Measurements from ENCODE around the gene NFATC3.

The NFATC3 gene

GRCh38 chr16:68047987-68048386 lies 37.2 kb upstream of the NFATC3 start:
- no peaks in the 10 kb centered on the region for H3K27me3 ChIP-seq
- peaks cover 15% of the 10 kb centered on the region for H3K36me3 ChIP-seq
- no peaks in the 10 kb centered on the region for H3K9me3 ChIP-seq
- no peak for DNase-seq
- no peak overlapping the region for H3K4me3 ChIP-seq (ENCODE audit: low read depth, low read length)
- no peaks in the 10 kb centered on the region for H3K4me1 ChIP-seq
- TF ChIP-seq CTCF (IDR thresholded peaks at IDR 0.05; ENCODE audit: low read depth, low read length) = no peak

GRCh38 chr16:68049449-68049848 lies 35.7 kb upstream of the NFATC3 start:
- Histone ChIP-seq H3K9me3 (no peaks in the 10 kb centered on the region), H3K36me3 (peaks cover 25% of the 10 kb centered on the region), H3K27me3 (no peaks in the 10 kb centered on the region), H3K4me1 (no peaks in the 10 kb centered on the region), H3K4me3 (ENCODE audit: low read depth, low read length) (no peak overlapping the region)
- TF ChIP-seq CTCF (IDR thresholded peaks at IDR 0.05; ENCODE audit: low read depth, low read length) = no peak
- no peak for DNase-seq

- DNase-seq = no peak
- Histone ChIP-seq H3K36me3 (peaks cover 33% of the 10 kb centered on the region), H3K4me3 (ENCODE audit: low read depth, low read length) (no peak overlapping the region), H3K27me3 (no peaks in the 10 kb centered on the region), H3K4me1 (no peaks in the 10 kb centered on the region), H3K9me3 (no peaks in the 10 kb centered on the region)
- no peak for TF ChIP-seq CTCF (IDR thresholded peaks at IDR 0.05; ENCODE audit: low read depth, low read length)
Measured at GRCh38 chr16:68055395-68055794, 29.8 kb upstream of the NFATC3 start.

- DNase-seq = no peak
- Histone ChIP-seq H3K36me3 (peaks cover 33% of the 10 kb centered on the region), H3K27me3 (no peaks in the 10 kb centered on the region), H3K4me1 (no peaks in the 10 kb centered on the region), H3K4me3 (ENCODE audit: low read depth, low read length) (no peak overlapping the region), H3K9me3 (no peaks in the 10 kb centered on the region)
- TF ChIP-seq CTCF (IDR thresholded peaks at IDR 0.05; ENCODE audit: low read depth, low read length) = no peak
Measured at GRCh38 chr16:68059804-68060203, 25.4 kb upstream of the NFATC3 start.

- no peak overlapping the region for H3K4me3 ChIP-seq (ENCODE audit: low read depth, low read length)
- H3K4me1 ChIP-seq = no peaks in the 10 kb centered on the region
- no peak for TF ChIP-seq CTCF (IDR thresholded peaks at IDR 0.05; ENCODE audit: low read depth, low read length)
- peaks cover 25% of the 10 kb centered on the region for H3K36me3 ChIP-seq
- no peaks in the 10 kb centered on the region for H3K9me3 ChIP-seq
- DNase-seq = no peak
- no peaks in the 10 kb centered on the region for H3K27me3 ChIP-seq
Measured at GRCh38 chr16:68061396-68061795, 23.8 kb upstream of the NFATC3 start.

GRCh38 chr16:68062910-68063393 lies 22.2 kb upstream of the NFATC3 start:
- Histone ChIP-seq H3K9me3 (no peaks in the 10 kb centered on the region), H3K27me3 (no peaks in the 10 kb centered on the region), H3K4me3 (ENCODE audit: low read depth, low read length) (no peak overlapping the region), H3K4me1 (no peaks in the 10 kb centered on the region), H3K36me3 (peaks cover 26% of the 10 kb centered on the region)
- no peak for DNase-seq
- no peak for TF ChIP-seq CTCF (IDR thresholded peaks at IDR 0.05; ENCODE audit: low read depth, low read length)
